ENCODE data around the gene HAL.

DNA sequence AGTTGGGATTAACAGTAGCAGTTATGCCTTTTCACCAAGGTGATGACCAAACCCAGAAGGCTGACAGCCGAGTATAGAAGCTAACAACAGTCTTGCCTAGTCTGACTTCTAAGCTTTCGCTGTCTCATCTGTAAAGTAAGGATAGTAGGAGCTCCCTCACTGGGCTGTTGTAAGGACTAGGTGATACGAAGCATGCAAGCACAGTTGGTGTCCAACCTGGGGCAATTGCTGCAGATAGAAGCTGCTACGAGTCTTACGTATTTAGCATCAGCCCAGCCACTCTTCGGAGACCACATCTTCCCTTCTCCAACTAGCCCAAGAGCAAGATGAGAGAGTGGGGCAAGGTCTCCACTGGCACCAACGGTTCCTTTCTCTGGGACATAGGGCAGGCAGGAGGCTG, 6.0 kb downstream of the HAL start:
- TF ChIP-seq SUZ12 (IDR thresholded peaks at IDR 0.05; ENCODE audit: extremely low read depth, insufficient read depth, insufficient read length): no peak
- TF ChIP-seq YY1 (IDR thresholded peaks at IDR 0.05; ENCODE audit: insufficient read depth, insufficient read length): no peak
